Osteocyte (in vitro differentiated cells): ENCODE data around the gene DCUN1D3. TPM values are rescaled to one million over a fixed set of nuclear protein-coding genes. Genes with fewer than 3 reads are reported as not detected.

Experiments used
- DNase-seq: peaks from one replicate; pipeline ENCODE4 v3.0.0; 2021; ENCODE audit warnings: mixed read lengths; ENCODE audit not compliant: unreplicated experiment; ENCODE audit errors: extremely low spot score
- H3K27ac Mint-ChIP-seq: one replicate; pipeline ENCODE4 v1.8.0; 2021; ENCODE audit warnings: mild to moderate bottlenecking, mixed read lengths; ENCODE audit not compliant: unreplicated experiment
- H3K27me3 Mint-ChIP-seq: one replicate; pipeline ENCODE4 v1.8.0; 2021; ENCODE audit warnings: mixed read lengths; ENCODE audit not compliant: unreplicated experiment
- H3K36me3 Mint-ChIP-seq: one replicate; pipeline ENCODE4 v1.8.0; 2021; ENCODE audit warnings: mixed read lengths; ENCODE audit not compliant: unreplicated experiment
- H3K4me1 Mint-ChIP-seq: one replicate; pipeline ENCODE4 v1.8.0; 2021; ENCODE audit warnings: mixed read lengths; ENCODE audit not compliant: unreplicated experiment
- H3K4me3 Mint-ChIP-seq: one replicate; pipeline ENCODE4 v1.8.0; 2021; ENCODE audit warnings: mild to moderate bottlenecking, moderate library complexity, mixed read lengths; ENCODE audit not compliant: unreplicated experiment
- H3K9me3 Mint-ChIP-seq: one replicate; pipeline ENCODE4 v1.8.0; 2021; ENCODE audit warnings: mixed read lengths; ENCODE audit not compliant: unreplicated experiment
- CTCF ChIP-seq: fragments of 200-600 bp; sonication (generic); IDR thresholded peaks from 2 replicates; pipeline ENCODE4 v1.5.0; 2021; ENCODE audit warnings: antibody characterized with exemption, mild to moderate bottlenecking, moderate library complexity
- total RNA-seq: library from RNA; stranded (reverse); gene quantifications from 2 replicates; pipeline ENCODE4 v1.2.1, GENCODE V29; 2021

The DCUN1D3 gene
- total RNA-seq, 1 donor from 2014 or later: 19.3 TPM

DNA sequence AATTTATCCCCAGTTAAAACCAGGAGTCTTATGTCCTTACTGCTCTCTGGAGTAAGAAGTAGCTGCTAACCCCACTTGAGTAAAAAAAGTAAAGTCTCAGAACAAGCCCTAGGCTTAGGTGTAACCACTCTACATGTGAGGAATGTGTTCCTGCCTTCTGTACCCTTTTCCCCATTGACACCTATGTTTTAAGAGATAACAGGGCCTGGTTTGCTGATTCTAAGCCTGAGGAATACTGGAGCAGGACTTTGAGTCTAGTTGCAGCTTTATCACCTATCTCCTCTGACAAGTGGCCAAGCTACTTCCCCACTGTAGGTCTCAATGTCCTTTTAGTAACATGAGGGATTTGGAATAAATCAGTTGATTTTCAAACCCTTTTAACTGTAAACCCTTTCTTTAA lies 53.6 kb downstream of the DCUN1D3 start:
- Mint-ChIP-seq H3K4me3 (no peak overlapping the region), H3K36me3 (peaks cover 1% of the 10 kb centered on the region), H3K27me3 (no peaks in the 10 kb centered on the region), H3K4me1 (peaks cover 17% of the 10 kb centered on the region), H3K27ac (no peak overlapping the region), H3K9me3 (no peaks in the 10 kb centered on the region)
- TF ChIP-seq CTCF: no peak
- DNase-seq: no peak

GRCh38 chr16:20846030-20846429 lies 54.1 kb downstream of the DCUN1D3 start:
- H3K27me3 Mint-ChIP-seq: no peaks in the 10 kb centered on the region
- DNase-seq: no peak
- TF ChIP-seq CTCF: no peak

GRCh38 chr16:20844588-20844987 lies 55.6 kb downstream of the DCUN1D3 start:
- TF ChIP-seq CTCF: no peak
- H3K36me3 Mint-ChIP-seq: peaks cover 1% of the 10 kb centered on the region
- H3K4me1 Mint-ChIP-seq: no peaks in the 10 kb centered on the region
- DNase-seq: no peak
- H3K27ac Mint-ChIP-seq: no peak overlapping the region
- H3K27me3 Mint-ChIP-seq: no peaks in the 10 kb centered on the region
- no peak overlapping the region for H3K4me3 Mint-ChIP-seq
- H3K9me3 Mint-ChIP-seq: no peaks in the 10 kb centered on the region

More at GRCh38 chr16:20846030-20846429, 54.1 kb downstream of the DCUN1D3 start:
- H3K4me1 Mint-ChIP-seq: peaks cover 12% of the 10 kb centered on the region
- H3K27ac Mint-ChIP-seq: no peak overlapping the region
- H3K36me3 Mint-ChIP-seq: peaks cover 1% of the 10 kb centered on the region
- H3K4me3 Mint-ChIP-seq: no peak overlapping the region
- no peaks in the 10 kb centered on the region for H3K9me3 Mint-ChIP-seq

- H3K4me1 Mint-ChIP-seq: no peaks in the 10 kb centered on the region
- no peak for TF ChIP-seq CTCF
- no peak for DNase-seq
- H3K36me3 Mint-ChIP-seq: peaks cover 1% of the 10 kb centered on the region
- no peaks in the 10 kb centered on the region for H3K27me3 Mint-ChIP-seq
- no peak overlapping the region for H3K4me3 Mint-ChIP-seq
- no peak overlapping the region for H3K27ac Mint-ChIP-seq
- H3K9me3 Mint-ChIP-seq: no peaks in the 10 kb centered on the region
Observed at GRCh38 chr16:20844054-20844453, 56.1 kb downstream of the DCUN1D3 start.

GRCh38 chr16:20839504-20839903 lies 60.7 kb downstream of the DCUN1D3 start:
- Mint-ChIP-seq H3K27me3 (no peaks in the 10 kb centered on the region), H3K36me3 (peaks cover 22% of the 10 kb centered on the region), H3K4me3 (no peak overlapping the region), H3K27ac (no peak overlapping the region), H3K4me1 (no peaks in the 10 kb centered on the region), H3K9me3 (no peaks in the 10 kb centered on the region)
- no peak for DNase-seq
- no peak for TF ChIP-seq CTCF
